Measurements from ENCODE around the gene DSG4. TPM values are rescaled to one million over a fixed set of nuclear protein-coding genes. Genes with fewer than 3 reads are reported as not detected.
"Not testable (repeated sequence)": the region's sequence is repeated elsewhere in the genome, so short reads cannot be mapped to it uniquely, and the experiment has no call there.

Gene DSG4
- total RNA-seq, result not detected

- DNase-seq, result no peak
- Mint-ChIP-seq H3K4me3 (no peak within 1 kb of the TSS), H3K27me3 (no peaks in the 10 kb centered on the region), H3K9me3 (peaks cover 1% of the 10 kb centered on the region), H3K36me3 (no peaks in the 10 kb centered on the region), H3K4me1 (no peaks in the 10 kb centered on the region), H3K27ac (no peak within 1 kb of the TSS)
- no peak for ATAC-seq (ENCODE audit: low read depth)
- POLR2A ChIA-PET, result no interaction called here
These were observed at the start of gene DSG4 for GRCh38 chr18:31376477-31376876. Gene DSG4 (plus strand): TSS chr18:31376777. CDS start chr18:31376912, 135 bp downstream.

GRCh38 chr18:31329787-31330438 is 46.7 kb upstream of the DSG4 start:
- no peaks in the 10 kb centered on the region for H3K27me3 Mint-ChIP-seq
- H3K4me3 Mint-ChIP-seq, result no peak overlapping the region
- POLR2A ChIA-PET, result no interaction called here
- H3K27ac Mint-ChIP-seq, result no peak overlapping the region
- no peak for DNase-seq
- H3K9me3 Mint-ChIP-seq, result no peaks in the 10 kb centered on the region
- no peaks in the 10 kb centered on the region for H3K4me1 Mint-ChIP-seq
- no peaks in the 10 kb centered on the region for H3K36me3 Mint-ChIP-seq
- ATAC-seq (ENCODE audit: low read depth), result no peak

DNA sequence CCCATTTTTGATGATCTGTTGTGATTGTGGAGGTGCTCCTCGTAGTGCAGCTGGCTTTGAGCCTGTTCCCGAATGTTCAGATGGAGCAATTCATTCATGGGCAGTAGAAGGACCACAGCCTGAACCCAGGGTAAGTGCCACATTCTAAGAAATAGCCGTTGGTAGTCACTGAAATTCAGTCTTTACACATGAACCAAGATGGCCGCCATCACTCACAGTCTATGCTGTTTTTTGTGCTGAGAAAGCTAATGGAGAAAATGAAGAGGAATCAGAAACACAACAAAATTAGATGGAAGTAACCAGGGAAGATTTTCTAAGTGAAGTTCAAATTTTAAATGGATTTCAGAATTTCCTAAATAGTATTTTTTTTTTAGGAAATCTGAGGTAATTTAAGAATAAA is 33.1 kb upstream of the DSG4 start:
- H3K4me1 Mint-ChIP-seq, result no peaks in the 10 kb centered on the region
- DNase-seq (no peak), ATAC-seq (ENCODE audit: low read depth) (no peak)
- POLR2A ChIA-PET, result no interaction called here
- no peaks in the 10 kb centered on the region for H3K36me3 Mint-ChIP-seq
- H3K27me3 Mint-ChIP-seq, result no peaks in the 10 kb centered on the region
- peaks cover 3% of the 10 kb centered on the region for H3K9me3 Mint-ChIP-seq
- no peak overlapping the region for H3K27ac Mint-ChIP-seq
- no peak overlapping the region for H3K4me3 Mint-ChIP-seq

DNA sequence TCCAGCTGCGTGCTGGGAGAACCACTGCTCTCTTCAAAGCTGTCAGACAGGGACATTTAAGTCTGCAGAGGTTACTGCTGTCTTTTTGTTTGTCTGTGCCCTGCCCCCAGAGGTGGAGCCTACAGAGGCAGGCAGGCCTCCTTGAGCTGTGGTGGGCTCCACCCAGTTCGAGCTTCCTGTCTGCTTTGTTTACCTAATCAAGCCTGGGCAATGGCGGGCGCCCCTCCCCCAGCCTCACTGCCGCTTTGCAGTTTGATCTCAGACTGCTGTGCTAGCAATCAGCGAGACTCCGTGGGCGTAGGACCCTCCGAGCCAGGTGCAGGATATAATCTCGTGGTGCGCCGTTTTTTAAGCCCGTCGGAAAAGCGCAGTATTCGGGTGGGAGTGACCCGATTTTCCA is 23.2 kb upstream of the DSG4 start:
- H3K9me3 Mint-ChIP-seq; ATAC-seq (ENCODE audit: low read depth); H3K4me3 Mint-ChIP-seq; POLR2A ChIA-PET; H3K36me3 Mint-ChIP-seq; H3K27me3 Mint-ChIP-seq; H3K27ac Mint-ChIP-seq; DNase-seq; H3K4me1 Mint-ChIP-seq: not testable (repeated sequence)

DNA sequence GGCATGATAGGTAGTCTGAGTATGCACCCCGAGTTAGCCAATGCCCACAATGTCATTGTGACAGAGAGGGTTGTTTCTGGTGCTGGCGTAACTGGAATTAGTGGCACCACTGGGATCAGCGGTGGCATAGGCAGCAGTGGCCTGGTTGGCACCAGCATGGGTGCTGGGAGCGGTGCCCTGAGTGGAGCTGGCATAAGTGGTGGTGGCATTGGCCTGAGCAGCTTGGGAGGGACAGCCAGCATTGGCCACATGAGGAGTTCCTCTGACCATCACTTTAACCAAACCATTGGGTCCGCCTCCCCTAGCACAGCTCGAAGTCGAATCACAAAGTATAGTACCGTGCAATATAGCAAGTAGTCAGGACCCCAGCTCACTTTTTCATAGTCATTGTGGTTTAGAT is 21.6 kb upstream of the DSG4 start:
- ATAC-seq (ENCODE audit: low read depth) (no peak), DNase-seq (no peak)
- Mint-ChIP-seq H3K4me3 (no peak overlapping the region), H3K27me3 (no peaks in the 10 kb centered on the region), H3K27ac (no peak overlapping the region), H3K4me1 (no peaks in the 10 kb centered on the region), H3K36me3 (no peaks in the 10 kb centered on the region), H3K9me3 (peaks cover 1% of the 10 kb centered on the region)
- POLR2A ChIA-PET, result no interaction called here

DNA sequence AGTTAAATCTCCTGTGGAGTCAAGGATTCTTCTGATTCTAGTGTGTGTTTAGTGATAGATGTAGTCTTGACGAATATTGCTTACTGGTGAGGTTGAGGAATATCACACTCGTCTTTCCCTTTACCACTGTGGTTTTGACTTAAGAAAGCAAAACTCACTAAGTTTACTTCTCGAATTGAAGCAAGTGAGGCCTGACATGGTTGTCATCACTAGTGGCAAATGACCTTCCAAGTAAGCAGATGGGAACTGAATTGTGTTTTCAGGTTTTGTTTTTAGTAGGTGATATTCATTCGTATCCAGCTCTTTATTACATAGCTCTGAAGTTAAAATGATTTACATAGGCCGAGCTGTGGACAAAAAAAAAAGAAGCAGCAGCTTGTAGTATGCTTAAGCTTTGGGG is 20.6 kb upstream of the DSG4 start:
- no peaks in the 10 kb centered on the region for H3K4me1 Mint-ChIP-seq
- no peak overlapping the region for H3K27ac Mint-ChIP-seq
- no peaks in the 10 kb centered on the region for H3K36me3 Mint-ChIP-seq
- peaks cover 1% of the 10 kb centered on the region for H3K9me3 Mint-ChIP-seq
- H3K27me3 Mint-ChIP-seq, result no peaks in the 10 kb centered on the region
- ATAC-seq (ENCODE audit: low read depth), result no peak
- H3K4me3 Mint-ChIP-seq, result no peak overlapping the region
- DNase-seq, result no peak
- POLR2A ChIA-PET, result no interaction called here

- POLR2A ChIA-PET, result no interaction called here
- no peaks in the 10 kb centered on the region for H3K27me3 Mint-ChIP-seq
- DNase-seq (no peak), ATAC-seq (ENCODE audit: low read depth) (no peak)
- no peak overlapping the region for H3K27ac Mint-ChIP-seq
- H3K36me3 Mint-ChIP-seq, result no peaks in the 10 kb centered on the region
- H3K4me3 Mint-ChIP-seq, result no peak overlapping the region
- H3K9me3 Mint-ChIP-seq, result peaks cover 4% of the 10 kb centered on the region
- no peaks in the 10 kb centered on the region for H3K4me1 Mint-ChIP-seq
These were observed 12.4 kb upstream of the DSG4 start for GRCh38 chr18:31364190-31364589.

DNA sequence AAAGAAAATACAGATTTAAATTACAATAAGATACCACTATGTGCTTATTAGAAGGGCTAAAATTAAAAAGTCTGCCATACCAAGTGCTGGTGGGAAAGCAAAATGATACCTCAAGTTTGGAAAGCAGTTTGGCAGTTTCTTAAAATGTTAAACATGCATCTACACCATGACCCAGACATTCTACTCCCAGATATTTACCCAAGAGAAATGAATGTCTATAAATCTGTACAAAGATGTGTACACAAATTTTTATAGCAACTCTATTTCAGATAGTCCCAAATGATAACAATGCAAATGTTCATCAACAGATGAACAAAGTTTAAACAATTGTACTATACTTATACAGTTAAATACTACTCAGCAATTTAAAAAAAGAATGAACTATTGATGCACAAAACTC is 7.1 kb upstream of the DSG4 start:
- Mint-ChIP-seq H3K4me3 (no peak overlapping the region), H3K27ac (no peak overlapping the region), H3K9me3 (no peaks in the 10 kb centered on the region), H3K27me3 (no peaks in the 10 kb centered on the region), H3K36me3 (no peaks in the 10 kb centered on the region), H3K4me1 (no peaks in the 10 kb centered on the region)
- DNase-seq (no peak), ATAC-seq (ENCODE audit: low read depth) (no peak)
- POLR2A ChIA-PET, result no interaction called here

DNA sequence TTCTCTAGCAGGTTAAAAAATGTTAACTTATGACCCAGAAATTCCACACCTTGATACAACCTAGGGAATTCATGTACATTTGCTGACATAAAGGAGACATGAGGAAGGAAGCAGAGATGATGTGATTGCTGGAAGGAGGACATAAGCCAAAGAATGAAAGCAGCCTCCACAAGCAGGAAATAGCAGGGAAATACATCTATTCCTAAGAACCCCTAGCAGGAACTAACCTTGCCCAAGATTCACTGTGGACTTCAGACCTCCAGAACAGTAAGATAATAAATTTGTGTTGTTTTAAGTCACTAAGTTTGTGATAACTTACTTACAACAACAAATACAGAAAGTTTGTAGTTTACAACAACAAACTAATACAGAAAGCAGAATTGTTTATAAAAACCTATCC is 4.6 kb upstream of the DSG4 start:
- Mint-ChIP-seq H3K9me3 (no peaks in the 10 kb centered on the region), H3K27ac (no peak overlapping the region), H3K36me3 (no peaks in the 10 kb centered on the region), H3K4me3 (no peak overlapping the region), H3K4me1 (no peaks in the 10 kb centered on the region), H3K27me3 (no peaks in the 10 kb centered on the region)
- POLR2A ChIA-PET, result no interaction called here
- no peak for DNase-seq
- no peak for ATAC-seq (ENCODE audit: low read depth)

DNA sequence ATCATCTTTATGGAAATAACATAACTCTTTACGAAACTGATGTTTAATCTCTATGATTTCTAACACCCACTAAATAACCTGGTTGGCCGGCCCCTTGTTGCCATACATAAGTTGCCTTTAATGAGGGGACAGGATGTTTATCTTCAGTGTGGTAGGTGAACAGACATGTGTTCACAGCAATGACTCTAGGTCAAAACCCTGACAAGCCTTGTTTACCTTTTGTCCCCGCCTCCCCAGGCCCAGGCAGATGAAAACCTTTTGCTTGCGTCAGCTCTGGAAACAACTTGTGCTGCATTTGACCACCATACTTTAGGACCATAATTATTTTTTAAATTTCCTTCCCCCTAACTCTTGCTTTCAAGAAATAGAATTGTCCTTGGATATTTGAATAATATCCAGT is 2.9 kb upstream of the DSG4 start:
- no peaks in the 10 kb centered on the region for H3K4me1 Mint-ChIP-seq
- POLR2A ChIA-PET, result no interaction called here
- no peak overlapping the region for H3K4me3 Mint-ChIP-seq
- H3K9me3 Mint-ChIP-seq, result no peaks in the 10 kb centered on the region
- no peaks in the 10 kb centered on the region for H3K27me3 Mint-ChIP-seq
- H3K27ac Mint-ChIP-seq, result no peak overlapping the region
- no peak for DNase-seq
- no peaks in the 10 kb centered on the region for H3K36me3 Mint-ChIP-seq
- ATAC-seq (ENCODE audit: low read depth), result no peak

DNA sequence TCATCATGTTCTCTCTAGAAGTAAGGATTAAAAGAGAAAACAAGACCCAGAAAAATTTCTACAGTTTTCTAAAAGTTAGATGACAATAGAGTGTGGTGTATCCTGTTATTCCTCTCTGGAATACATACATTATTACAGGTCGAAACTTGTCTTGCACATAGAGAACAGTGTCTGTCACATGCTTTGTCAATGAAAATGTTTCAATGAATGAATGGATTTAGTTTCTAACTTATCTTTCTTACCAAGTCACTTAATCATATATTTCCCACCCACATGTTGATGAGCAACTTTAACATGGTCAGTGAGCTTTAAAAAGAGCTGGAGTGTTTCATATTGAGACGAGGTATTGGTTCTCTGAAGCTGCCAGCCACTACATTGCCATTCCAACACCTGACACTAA is 4.3 kb downstream of the DSG4 start:
- Mint-ChIP-seq H3K9me3 (peaks cover 3% of the 10 kb centered on the region), H3K27me3 (no peaks in the 10 kb centered on the region), H3K36me3 (no peaks in the 10 kb centered on the region), H3K27ac (no peak overlapping the region), H3K4me3 (no peak overlapping the region), H3K4me1 (no peaks in the 10 kb centered on the region)
- ATAC-seq (ENCODE audit: low read depth), result no peak
- no peak for DNase-seq
- POLR2A ChIA-PET, result no interaction called here

GRCh38 chr18:31382107-31382506 is 5.5 kb downstream of the DSG4 start:
- H3K27ac Mint-ChIP-seq, result no peak overlapping the region
- DNase-seq, result no peak
- ATAC-seq (ENCODE audit: low read depth), result no peak
- H3K9me3 Mint-ChIP-seq, result peaks cover 3% of the 10 kb centered on the region
- POLR2A ChIA-PET, result no interaction called here
- no peaks in the 10 kb centered on the region for H3K27me3 Mint-ChIP-seq
- no peaks in the 10 kb centered on the region for H3K36me3 Mint-ChIP-seq
- H3K4me3 Mint-ChIP-seq, result no peak overlapping the region
- H3K4me1 Mint-ChIP-seq, result no peaks in the 10 kb centered on the region

DNA sequence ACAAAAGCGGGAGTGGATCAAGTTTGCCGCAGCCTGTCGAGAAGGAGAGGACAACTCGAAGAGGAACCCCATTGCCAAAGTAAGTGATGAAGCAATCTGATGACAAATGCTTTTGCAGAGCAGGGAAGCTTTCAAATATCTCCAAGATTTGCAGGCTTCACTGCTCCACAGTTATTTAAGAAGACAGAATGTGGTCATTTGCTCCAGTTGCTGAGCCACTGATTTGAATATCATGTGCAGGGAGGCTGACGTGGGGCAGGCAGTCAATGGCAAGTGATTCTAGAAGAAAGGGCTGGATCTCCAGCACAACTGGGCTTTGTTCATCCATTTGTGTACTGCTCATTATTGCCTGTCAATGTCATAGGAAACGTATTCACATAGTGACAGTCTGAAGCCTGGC is 10.2 kb downstream of the DSG4 start:
- DNase-seq (no peak), ATAC-seq (ENCODE audit: low read depth) (no peak)
- Mint-ChIP-seq H3K4me1 (no peaks in the 10 kb centered on the region), H3K9me3 (peaks cover 2% of the 10 kb centered on the region), H3K27ac (no peak overlapping the region), H3K4me3 (no peak overlapping the region), H3K36me3 (no peaks in the 10 kb centered on the region), H3K27me3 (no peaks in the 10 kb centered on the region)
- POLR2A ChIA-PET, result no interaction called here

GRCh38 chr18:31393286-31393685 is 16.7 kb downstream of the DSG4 start:
- POLR2A ChIA-PET, result no interaction called here
- H3K9me3 Mint-ChIP-seq, result no peaks in the 10 kb centered on the region
- no peaks in the 10 kb centered on the region for H3K4me1 Mint-ChIP-seq
- H3K4me3 Mint-ChIP-seq, result no peak overlapping the region
- no peaks in the 10 kb centered on the region for H3K36me3 Mint-ChIP-seq
- no peak overlapping the region for H3K27ac Mint-ChIP-seq
- ATAC-seq (ENCODE audit: low read depth) (no peak), DNase-seq (no peak)
- no peaks in the 10 kb centered on the region for H3K27me3 Mint-ChIP-seq

Measured in activated naive CD8-positive, alpha-beta T cell treated with anti-CD3 and anti-CD28 coated beads, Interleukin-2, amount 10 ng/mL, durations not matched to agents 7 days and 5 days (primary cell).